Measurements from ENCODE around the gene PTPRN2.

Gene PTPRN2

GRCh38 chr7:157556642-157556944 lies 1031.0 kb downstream of the PTPRN2 start:
- TF ChIP-seq CTCF (IDR thresholded peaks at IDR 0.05; ENCODE audit: extremely low read depth, insufficient read depth, missing control alignments), result no peak
- DNase-seq (ENCODE audit: low spot score), result no peak
- in situ Hi-C loops (cut with MboI; ENCODE audit: low pct_unique_long_range_greater_than_20kb, low sequenced_read_pairs, unreplicated experiment), result no loop called here

- in situ Hi-C loops (cut with MboI; ENCODE audit: low pct_unique_long_range_greater_than_20kb, low sequenced_read_pairs, unreplicated experiment), result no loop called here
These were observed 1031.5 kb downstream of the PTPRN2 start for GRCh38 chr7:157555944-157556641.

GRCh38 chr7:157555313-157555712 lies 1032.3 kb downstream of the PTPRN2 start:
- no peak for TF ChIP-seq CTCF (IDR thresholded peaks at IDR 0.05; ENCODE audit: extremely low read depth, insufficient read depth, missing control alignments)
- no peak for DNase-seq (ENCODE audit: low spot score)
- in situ Hi-C loops (cut with MboI; ENCODE audit: low pct_unique_long_range_greater_than_20kb, low sequenced_read_pairs, unreplicated experiment), result no loop called here

More at GRCh38 chr7:157555944-157556641, 1031.5 kb downstream of the PTPRN2 start:
- DNase-seq (ENCODE audit: low spot score), result no peak
- no peak for TF ChIP-seq CTCF (IDR thresholded peaks at IDR 0.05; ENCODE audit: extremely low read depth, insufficient read depth, missing control alignments)

GRCh38 chr7:157554393-157555238 lies 1033.0 kb downstream of the PTPRN2 start:
- no peak for DNase-seq (ENCODE audit: low spot score)
- in situ Hi-C loops (cut with MboI; ENCODE audit: low pct_unique_long_range_greater_than_20kb, low sequenced_read_pairs, unreplicated experiment), result no loop called here
- TF ChIP-seq CTCF (IDR thresholded peaks at IDR 0.05; ENCODE audit: extremely low read depth, insufficient read depth, missing control alignments), result no peak

GRCh38 chr7:157553256-157553655 lies 1034.4 kb downstream of the PTPRN2 start:
- in situ Hi-C loops (cut with MboI; ENCODE audit: low pct_unique_long_range_greater_than_20kb, low sequenced_read_pairs, unreplicated experiment), result no loop called here
- no peak for DNase-seq (ENCODE audit: low spot score)
- TF ChIP-seq CTCF (IDR thresholded peaks at IDR 0.05; ENCODE audit: extremely low read depth, insufficient read depth, missing control alignments), result no peak

GRCh38 chr7:157552295-157552993 lies 1035.2 kb downstream of the PTPRN2 start:
- in situ Hi-C loops (cut with MboI; ENCODE audit: low pct_unique_long_range_greater_than_20kb, low sequenced_read_pairs, unreplicated experiment), result no loop called here
- DNase-seq (ENCODE audit: low spot score), result no peak
- TF ChIP-seq CTCF (IDR thresholded peaks at IDR 0.05; ENCODE audit: extremely low read depth, insufficient read depth, missing control alignments), result no peak
